Measurements from ENCODE around the gene INSM1. TPM values are rescaled to one million over a fixed set of nuclear protein-coding genes. Genes with fewer than 3 reads are reported as not detected.

Gene INSM1
- total and polyA plus RNA-seq, 10 of the 15 experiments (the other 5 are each of a cell fraction or from before 2014, with no cell fraction given) = 0.03 to 0.11 (median 0.04) TPM; not detected in 7

- TF ChIP-seq SREBF1 (IDR thresholded peaks at IDR 0.05; ENCODE audit: low read length) (no peak), PAX8 (IDR thresholded peaks at IDR 0.05) (no peak), TCF12 (IDR thresholded peaks at IDR 0.05; ENCODE audit: low read depth, low read length) (no peak), MTA2 (IDR thresholded peaks at IDR 0.05; ENCODE audit: low read depth) (no peak), JUNB (IDR thresholded peaks at IDR 0.05) (no peak), CUX1 (IDR thresholded peaks at IDR 0.05; ENCODE audit: insufficient replicate concordance, low read depth, low read length) (no peak), IKZF1 (conservative IDR thresholded peaks at IDR 0.05) (no peak), MTA3 (IDR thresholded peaks at IDR 0.05; ENCODE audit: borderline replicate concordance, low read length) (no peak), SP1 (IDR thresholded peaks at IDR 0.05; ENCODE audit: low read depth, low read length) (no peak), RBBP5 (conservative IDR thresholded peaks at IDR 0.05) (no peak), SMAD1 (IDR thresholded peaks at IDR 0.05; ENCODE audit: low read depth, partially characterized antibody) (no peak), ZNF592 (IDR thresholded peaks at IDR 0.05) (no peak)
- TF ChIP-seq, protein P1, sequence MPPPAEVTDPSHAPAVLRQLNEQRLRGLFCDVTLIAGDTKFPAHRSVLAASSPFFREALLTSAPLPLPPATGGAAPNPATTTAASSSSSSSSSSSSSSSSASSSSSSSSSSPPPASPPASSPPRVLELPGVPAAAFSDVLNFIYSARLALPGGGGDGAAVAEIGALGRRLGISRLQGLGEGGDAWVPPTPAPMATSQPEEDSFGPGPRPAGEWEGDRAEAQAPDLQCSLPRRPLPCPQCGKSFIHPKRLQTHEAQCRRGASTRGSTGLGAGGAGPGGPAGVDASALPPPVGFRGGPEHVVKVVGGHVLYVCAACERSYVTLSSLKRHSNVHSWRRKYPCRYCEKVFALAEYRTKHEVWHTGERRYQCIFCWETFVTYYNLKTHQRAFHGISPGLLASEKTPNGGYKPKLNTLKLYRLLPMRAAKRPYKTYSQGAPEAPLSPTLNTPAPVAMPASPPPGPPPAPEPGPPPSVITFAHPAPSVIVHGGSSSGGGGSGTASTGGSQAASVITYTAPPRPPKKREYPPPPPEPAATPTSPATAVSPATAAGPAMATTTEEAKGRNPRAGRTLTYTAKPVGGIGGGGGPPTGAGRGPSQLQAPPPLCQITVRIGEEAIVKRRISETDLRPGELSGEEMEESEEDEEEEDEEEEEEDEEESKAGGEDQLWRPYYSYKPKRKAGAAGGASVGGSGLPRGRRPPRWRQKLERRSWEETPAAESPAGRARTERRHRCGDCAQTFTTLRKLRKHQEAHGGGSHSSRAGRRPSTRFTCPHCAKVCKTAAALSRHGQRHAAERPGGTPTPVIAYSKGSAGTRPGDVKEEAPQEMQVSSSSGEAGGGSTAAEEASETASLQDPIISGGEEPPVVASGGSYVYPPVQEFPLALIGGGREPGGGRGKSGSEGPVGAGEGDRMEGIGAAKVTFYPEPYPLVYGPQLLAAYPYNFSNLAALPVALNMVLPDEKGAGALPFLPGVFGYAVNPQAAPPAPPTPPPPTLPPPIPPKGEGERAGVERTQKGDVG (CRISPR knock-in tag; IDR thresholded peaks at IDR 0.05) = no peak
- Histone ChIP-seq H3K4me3 (no peak overlapping the region), H3K36me3 (ENCODE audit: control insufficient read depth in 2 of 2, insufficient read depth in 2 of 2, low read length in 1 of 2) (no peaks in the 10 kb centered on the region), H3K27me3 (replicated peaks in 1 of 2; ENCODE audit: control insufficient read depth in 2 of 2, insufficient read depth in 2 of 2, low read length in 1 of 2) (peaks cover 8 to 10% of the 10 kb centered on the region in 2 experiments), H3K79me2 (ENCODE audit: control insufficient read depth, insufficient read depth, low read length) (no peaks in the 10 kb centered on the region), H3K27ac (ENCODE audit: control insufficient read depth, insufficient read depth) (no peak overlapping the region), H3K4me2 (ENCODE audit: control insufficient read depth, insufficient read depth) (no peak overlapping the region), H2AFZ (ENCODE audit: control insufficient read depth, low read depth, low read length) (no peak overlapping the region), H3K9me3 (replicated peaks; ENCODE audit: control insufficient read depth, insufficient read depth, low read length) (no peaks in the 10 kb centered on the region), H3K9ac (ENCODE audit: control insufficient read depth, insufficient read depth, low read length) (no peak overlapping the region), H3K4me1 (ENCODE audit: control insufficient read depth, insufficient read depth, low read length) (no peaks in the 10 kb centered on the region), H4K20me1 (ENCODE audit: control insufficient read depth, insufficient read depth) (no peaks in the 10 kb centered on the region)
- BruUV-seq (replicated peaks) = no TSS peak
- ATAC-seq (no peak), DNase-seq (ENCODE audit: low read depth, low spot score) (no peak), FAIRE-seq (no peak)
- WGBS (ENCODE audit: insufficient coverage, insufficient replicate concordance, low lambda C conversion rate, missing lambda C conversion rate) = 50% methylated on average over 17 of the region's 17 CpGs
- SMC1A ChIA-PET (ENCODE audit: uncharacterized antibody, unreplicated experiment) = interaction anchor here (1.9 kb wide), 1 partner anchor 191 kb away, joined by 5 read pairs; no protein-coding TSS in a partner anchor
- POLR2A ChIA-PET = no interaction called here
- RAD21 ChIA-PET (ENCODE audit: unreplicated experiment) = no interaction called here
- in situ Hi-C loops (cut with MboI) (no loop called here), intact Hi-C loops (cut with micrococcal nuclease; ENCODE audit: unreplicated experiment) (loop anchor here (5.0 kb wide), 1 partner anchor 54 kb away; no protein-coding TSS in a partner anchor)
- CTCF ChIA-PET = no interaction called here
These were observed 5.2 kb downstream of the INSM1 start for GRCh38 chr20:20373091-20373571.

Data from GM12878 (cell line).